Gastroesophageal sphincter (tissue), 4 donors: Measurements from ENCODE around the gene TAL2. TPM values are rescaled to one million over a fixed set of nuclear protein-coding genes. Genes with fewer than 3 reads are reported as not detected.

Source experiments
- ATAC-seq: fragments of 150-250 bp; one replicate; pipeline ENCODE4 v1.9.1; 2016; ENCODE audit warnings: mild to moderate bottlenecking, moderate library complexity
- H3K27ac ChIP-seq, 4 donors: fragments of 200-600 bp; sonication (generic) in 3 of 4; 1 replicate in 3 of 4; 2 replicates in 1 of 4; pipeline ENCODE4 v1.5.1; 2016 to 2019
- H3K27me3 ChIP-seq: fragments of 200-600 bp; sonication (generic); one replicate; pipeline ENCODE4 v1.5.1; 2019
- H3K36me3 ChIP-seq, 2 donors: fragments of 200-600 bp; sonication (generic); one replicate each; pipeline ENCODE4 v1.5.1; 2019; ENCODE audit warnings: control low read depth in 1 of 2
- H3K4me1 ChIP-seq, 3 donors: fragments of 200-600 bp; sonication (generic); 1 replicate in 2 of 3; 2 replicates in 1 of 3; pipeline ENCODE4 v1.5.1; 2016 to 2019; ENCODE audit warnings: control low read depth in 2 of 3
- H3K4me3 ChIP-seq, 2 donors: fragments of 200-600 bp; sonication (generic); one replicate each; pipeline ENCODE4 v1.5.1; 2019; ENCODE audit warnings: mild to moderate bottlenecking in 1 of 2, moderate library complexity in 1 of 2
- H3K9me3 ChIP-seq, 3 donors: fragments of 200-600 bp; sonication (generic); one replicate each; pipeline ENCODE4 v1.5.1; 2017 to 2019; ENCODE audit warnings: control low read depth in 2 of 3
- EP300 ChIP-seq: sonication (generic); formaldehyde crosslinking; IDR thresholded peaks from one replicate; pipeline ENCODE4 v1.6.1; 2017; ENCODE audit warnings: antibody characterized with exemption, mild to moderate bottlenecking
- POLR2A ChIP-seq, 2 donors: fragments of 450-650 bp; IDR thresholded peaks; one replicate each; pipeline ENCODE4 v1.6.1; 2017; ENCODE audit warnings: antibody characterized with exemption in 2 of 2, mild to moderate bottlenecking in 2 of 2, moderate library complexity in 1 of 2
- POLR2AphosphoS5 ChIP-seq: sonication (generic); formaldehyde crosslinking; IDR thresholded peaks from one replicate; pipeline ENCODE4 v1.6.1; 2017; ENCODE audit warnings: antibody characterized with exemption
- WGBS, 2 donors: methylation state at CpG; one replicate each; pipeline ENCODE4 v1.1.5; 2018; ENCODE audit warnings: low coverage in 1 of 2; 5-methylcytosine and 5-hydroxymethylcytosine counted together
- total RNA-seq, 4 donors: library from RNA; depleted of rRNA; stranded (reverse); fragments of >200 nt; gene quantifications; one replicate each; pipeline ENCODE4 v1.1.0, GENCODE V29; 2016
- TF ChIP-seq, protein P1 (sequence below), 4 experiments: fragments of 200-600 bp in 2 of 4; fragments of 450-650 bp in 2 of 4; sonication (generic) in 1 of 4; IDR thresholded peaks; one replicate each; pipeline ENCODE4 v1.5.1; 2017 to 2019; ENCODE audit warnings: antibody characterized with exemption in 4 of 4, mild to moderate bottlenecking in 2 of 4, moderate library complexity in 2 of 4

Gene TAL2
- total RNA-seq, 4 donors from 2014 or later = not detected

- H3K27ac ChIP-seq = no peak overlapping the region
- H3K4me1 ChIP-seq = no peaks in the 10 kb centered on the region
- H3K27me3 ChIP-seq = no peaks in the 10 kb centered on the region
- no peak for ATAC-seq
- TF ChIP-seq POLR2AphosphoS5 = no peak
- no peak for TF ChIP-seq POLR2A (IDR thresholded peaks at IDR 0.05)
- TF ChIP-seq EP300 = no peak
- no peak overlapping the region for H3K4me3 ChIP-seq
- WGBS, 2 donors = 68% methylated on average over 7 of the region's 7 CpGs; no CpG with 5 or more reads in 1 of the 2 donors
- no peaks in the 10 kb centered on the region for H3K9me3 ChIP-seq
- peaks cover 0 to 19% of the 10 kb centered on the region in 2 donors for H3K36me3 ChIP-seq
These were observed 49.6 kb downstream of the TAL2 start for GRCh38 chr9:105711867-105712266.

- Histone ChIP-seq H3K4me3 (no peak overlapping the region), H3K9me3 (no peaks in the 10 kb centered on the region), H3K4me1 (no peaks in the 10 kb centered on the region), H3K36me3 (peaks cover 0 to 18% of the 10 kb centered on the region in 2 donors), H3K27ac (no peak overlapping the region), H3K27me3 (no peaks in the 10 kb centered on the region)
- TF ChIP-seq POLR2A (IDR thresholded peaks at IDR 0.05) = no peak
- TF ChIP-seq EP300 = no peak
- TF ChIP-seq, protein P1, sequence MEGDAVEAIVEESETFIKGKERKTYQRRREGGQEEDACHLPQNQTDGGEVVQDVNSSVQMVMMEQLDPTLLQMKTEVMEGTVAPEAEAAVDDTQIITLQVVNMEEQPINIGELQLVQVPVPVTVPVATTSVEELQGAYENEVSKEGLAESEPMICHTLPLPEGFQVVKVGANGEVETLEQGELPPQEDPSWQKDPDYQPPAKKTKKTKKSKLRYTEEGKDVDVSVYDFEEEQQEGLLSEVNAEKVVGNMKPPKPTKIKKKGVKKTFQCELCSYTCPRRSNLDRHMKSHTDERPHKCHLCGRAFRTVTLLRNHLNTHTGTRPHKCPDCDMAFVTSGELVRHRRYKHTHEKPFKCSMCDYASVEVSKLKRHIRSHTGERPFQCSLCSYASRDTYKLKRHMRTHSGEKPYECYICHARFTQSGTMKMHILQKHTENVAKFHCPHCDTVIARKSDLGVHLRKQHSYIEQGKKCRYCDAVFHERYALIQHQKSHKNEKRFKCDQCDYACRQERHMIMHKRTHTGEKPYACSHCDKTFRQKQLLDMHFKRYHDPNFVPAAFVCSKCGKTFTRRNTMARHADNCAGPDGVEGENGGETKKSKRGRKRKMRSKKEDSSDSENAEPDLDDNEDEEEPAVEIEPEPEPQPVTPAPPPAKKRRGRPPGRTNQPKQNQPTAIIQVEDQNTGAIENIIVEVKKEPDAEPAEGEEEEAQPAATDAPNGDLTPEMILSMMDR (IDR thresholded peaks at IDR 0.05) = no peak
- TF ChIP-seq POLR2AphosphoS5 = no peak
- no peak for ATAC-seq
- 67 to 88% methylated on average over 1 of the region's 1 CpG for WGBS, 2 donors
These were observed 50.0 kb downstream of the TAL2 start for GRCh38 chr9:105712297-105712696.

Other genes starting within 250 kb of the TAL2 start
- gene FSD1L, start 214.4 kb upstream of the TAL2 start, total RNA-seq = 1 to 10 TPM; 2.7 to 10.0 (median 3.4) TPM
- gene FKTN, start 104.3 kb upstream of the TAL2 start, total RNA-seq = 10 to 100 TPM in 2 of 4 donors, 1 to 10 TPM in 2; 5.7 to 44.3 (median 9.0) TPM
- gene TMEM38B, start 32.1 kb downstream of the TAL2 start, total RNA-seq = 10 to 100 TPM in 1 of 4 donors, 1 to 10 TPM in 3; 8.6 to 11.3 (median 9.3) TPM